ENCODE measurements around the gene TMEM53. TPM values are rescaled to one million over a fixed set of nuclear protein-coding genes. Genes with fewer than 3 reads are reported as not detected.

The TMEM53 gene
- total RNA-seq, 1 experiment from 2014 or later, result 3.3 TPM

DNA sequence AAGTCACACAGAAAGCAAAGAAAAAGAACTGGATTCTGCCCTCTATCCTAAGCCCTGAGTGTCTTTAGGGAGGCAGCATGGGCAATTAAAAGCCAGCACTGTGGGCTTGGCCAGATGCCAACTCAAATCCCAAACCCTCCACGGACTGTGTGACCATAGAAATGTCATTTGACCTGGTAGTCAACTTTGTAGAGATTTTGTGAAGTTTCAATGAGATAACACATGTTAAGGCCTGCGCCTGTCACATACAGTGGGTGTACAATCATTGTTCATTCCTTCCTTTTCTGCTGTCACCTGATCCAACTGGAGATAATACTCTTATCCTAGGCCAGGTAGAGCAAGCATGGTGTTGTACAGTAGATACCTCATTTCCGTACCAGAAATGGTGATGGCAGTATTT, 54.2 kb downstream of the TMEM53 start:
- TF ChIP-seq, protein P1, sequence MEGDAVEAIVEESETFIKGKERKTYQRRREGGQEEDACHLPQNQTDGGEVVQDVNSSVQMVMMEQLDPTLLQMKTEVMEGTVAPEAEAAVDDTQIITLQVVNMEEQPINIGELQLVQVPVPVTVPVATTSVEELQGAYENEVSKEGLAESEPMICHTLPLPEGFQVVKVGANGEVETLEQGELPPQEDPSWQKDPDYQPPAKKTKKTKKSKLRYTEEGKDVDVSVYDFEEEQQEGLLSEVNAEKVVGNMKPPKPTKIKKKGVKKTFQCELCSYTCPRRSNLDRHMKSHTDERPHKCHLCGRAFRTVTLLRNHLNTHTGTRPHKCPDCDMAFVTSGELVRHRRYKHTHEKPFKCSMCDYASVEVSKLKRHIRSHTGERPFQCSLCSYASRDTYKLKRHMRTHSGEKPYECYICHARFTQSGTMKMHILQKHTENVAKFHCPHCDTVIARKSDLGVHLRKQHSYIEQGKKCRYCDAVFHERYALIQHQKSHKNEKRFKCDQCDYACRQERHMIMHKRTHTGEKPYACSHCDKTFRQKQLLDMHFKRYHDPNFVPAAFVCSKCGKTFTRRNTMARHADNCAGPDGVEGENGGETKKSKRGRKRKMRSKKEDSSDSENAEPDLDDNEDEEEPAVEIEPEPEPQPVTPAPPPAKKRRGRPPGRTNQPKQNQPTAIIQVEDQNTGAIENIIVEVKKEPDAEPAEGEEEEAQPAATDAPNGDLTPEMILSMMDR (conservative IDR thresholded peaks at IDR 0.05; ENCODE audit: low read depth, low read length), result no peak
- no peak for TF ChIP-seq EZH2 (IDR thresholded peaks at IDR 0.05; ENCODE audit: borderline replicate concordance, low read depth, low read length, poor library complexity, severe bottlenecking)
- H3K36me3 ChIP-seq (ENCODE audit: insufficient read depth, low read length, poor library complexity, severe bottlenecking), result no peaks in the 10 kb centered on the region
- CTCF ChIA-PET, result no interaction called here
- peaks cover 18% of the 10 kb centered on the region for H3K27me3 ChIP-seq (replicated peaks; ENCODE audit: insufficient read depth, low read depth, low read length, poor library complexity)
- H3K9me3 ChIP-seq (ENCODE audit: low read depth, low read length, poor library complexity, severe bottlenecking), result no peaks in the 10 kb centered on the region
- BruUV-seq (replicated peaks), result no TSS peak
- H3K4me1 ChIP-seq (ENCODE audit: insufficient read depth, low read length, poor library complexity, severe bottlenecking), result no peaks in the 10 kb centered on the region
- no peak overlapping the region for H3K27ac ChIP-seq (ENCODE audit: low read depth, low read length, poor library complexity, severe bottlenecking)
- POLR2A ChIA-PET (ENCODE audit: low non-redundant PET), result interaction anchor here (0.6 kb wide), 1 partner anchor 67 kb away, joined by 4 read pairs; no protein-coding TSS in a partner anchor
- intact Hi-C loops (cut with micrococcal nuclease; ENCODE audit: unreplicated experiment), result no loop called here
- no peak for DNase-seq (ENCODE audit: low spot score)
- no peak overlapping the region for H3K4me3 ChIP-seq (ENCODE audit: low read depth, low read length, poor library complexity, severe bottlenecking)

DNA sequence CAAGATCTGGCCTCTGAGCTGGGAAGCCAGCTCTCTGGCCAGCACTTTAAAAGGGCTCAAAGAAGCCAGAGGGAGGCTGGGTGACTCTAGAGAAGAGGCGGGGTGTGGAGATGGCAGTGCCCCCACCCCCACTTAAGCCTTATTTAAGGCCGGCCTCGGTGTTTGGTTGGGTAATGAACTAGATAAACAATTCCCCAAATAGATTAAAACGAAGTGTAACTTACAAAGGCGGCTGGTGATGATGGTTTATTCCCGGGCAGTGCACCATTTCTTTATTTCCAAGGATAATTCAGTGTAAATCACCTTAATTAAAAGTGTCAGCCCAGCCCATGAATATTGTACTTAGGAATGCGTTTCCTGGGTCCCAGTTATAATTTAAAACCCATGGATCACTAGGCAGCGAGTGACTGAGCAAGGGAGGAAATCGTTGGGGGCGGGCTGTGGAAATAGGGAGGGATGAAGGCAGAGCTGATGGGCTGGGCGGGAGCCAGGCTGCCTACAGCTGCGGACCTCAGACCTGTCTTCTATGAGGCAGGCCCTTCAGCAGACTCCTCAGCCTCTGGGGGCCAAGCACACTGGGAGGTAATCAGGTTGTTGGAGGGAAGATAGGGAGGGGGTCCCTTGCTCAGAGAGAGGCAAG, 54.9 kb downstream of the TMEM53 start:
- DNase-seq (ENCODE audit: low spot score), result no peak
- ChIA-PET POLR2A (ENCODE audit: low non-redundant PET) (no interaction called here), CTCF (no interaction called here)
- Histone ChIP-seq H3K4me1 (ENCODE audit: insufficient read depth, low read length, poor library complexity, severe bottlenecking) (no peaks in the 10 kb centered on the region), H3K27ac (ENCODE audit: low read depth, low read length, poor library complexity, severe bottlenecking) (no peak overlapping the region), H3K4me3 (ENCODE audit: low read depth, low read length, poor library complexity, severe bottlenecking) (no peak overlapping the region), H3K27me3 (replicated peaks; ENCODE audit: insufficient read depth, low read depth, low read length, poor library complexity) (peaks cover 18% of the 10 kb centered on the region), H3K9me3 (ENCODE audit: low read depth, low read length, poor library complexity, severe bottlenecking) (no peaks in the 10 kb centered on the region), H3K36me3 (ENCODE audit: insufficient read depth, low read length, poor library complexity, severe bottlenecking) (no peaks in the 10 kb centered on the region)
- no TSS peak for BruUV-seq (replicated peaks)
- intact Hi-C loops (cut with micrococcal nuclease; ENCODE audit: unreplicated experiment), result no loop called here
- TF ChIP-seq, protein P1 (conservative IDR thresholded peaks at IDR 0.05; ENCODE audit: low read depth, low read length), result no peak
- TF ChIP-seq EZH2 (IDR thresholded peaks at IDR 0.05; ENCODE audit: borderline replicate concordance, low read depth, low read length, poor library complexity, severe bottlenecking), result no peak

DNA sequence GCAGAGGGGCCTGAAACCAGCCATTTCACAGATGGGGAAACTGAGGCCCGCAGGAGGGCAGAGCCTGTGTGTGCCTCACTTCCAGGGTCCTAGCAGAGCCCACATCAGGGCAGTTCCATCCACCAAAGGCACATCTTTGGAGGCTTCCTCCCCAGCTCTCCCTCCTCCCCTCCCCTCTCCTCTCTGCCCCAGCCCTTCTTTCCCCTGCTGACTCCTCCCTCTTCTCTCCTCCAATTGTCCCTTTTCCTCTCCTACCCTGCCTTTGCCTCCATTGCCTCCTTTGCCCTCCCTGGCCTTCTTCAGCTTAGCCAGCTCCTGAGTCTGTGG, 56.6 kb downstream of the TMEM53 start:
- POLR2A ChIA-PET (ENCODE audit: low non-redundant PET), result no interaction called here
- Histone ChIP-seq H3K27ac (ENCODE audit: low read depth, low read length, poor library complexity, severe bottlenecking) (no peak overlapping the region), H3K9me3 (ENCODE audit: low read depth, low read length, poor library complexity, severe bottlenecking) (no peaks in the 10 kb centered on the region), H3K36me3 (ENCODE audit: insufficient read depth, low read length, poor library complexity, severe bottlenecking) (no peaks in the 10 kb centered on the region), H3K4me3 (ENCODE audit: low read depth, low read length, poor library complexity, severe bottlenecking) (no peak overlapping the region), H3K27me3 (replicated peaks; ENCODE audit: insufficient read depth, low read depth, low read length, poor library complexity) (peaks cover 18% of the 10 kb centered on the region), H3K4me1 (ENCODE audit: insufficient read depth, low read length, poor library complexity, severe bottlenecking) (no peaks in the 10 kb centered on the region)
- CTCF ChIA-PET, result no interaction called here
- no peak for DNase-seq (ENCODE audit: low spot score)
- no peak for TF ChIP-seq EZH2 (IDR thresholded peaks at IDR 0.05; ENCODE audit: borderline replicate concordance, low read depth, low read length, poor library complexity, severe bottlenecking)
- TF ChIP-seq, protein P1 (conservative IDR thresholded peaks at IDR 0.05; ENCODE audit: low read depth, low read length), result no peak
- intact Hi-C loops (cut with micrococcal nuclease; ENCODE audit: unreplicated experiment), result no loop called here
- BruUV-seq (replicated peaks), result no TSS peak
